ENCODE measurements around the gene PTGES3L.

GRCh38 chr17:43013296-43013695 lies 33.4 kb upstream of the PTGES3L start:
- TF ChIP-seq EZH2 (IDR thresholded peaks at IDR 0.05; ENCODE audit: insufficient read depth, poor library complexity, severe bottlenecking) (no peak), EZH2phosphoT487 (IDR thresholded peaks at IDR 0.05; ENCODE audit: insufficient read depth, low read depth) (no peak)

All from GM23248 (cell line).